CD4-positive, alpha-beta T cell (primary cell): ENCODE results near the gene CGNL1. TPM values are rescaled to one million over a fixed set of nuclear protein-coding genes. Genes with fewer than 3 reads are reported as not detected.

Experiments used
- ATAC-seq: fragments of 200-7000 bp; cut with Tn5 transposase; one replicate; pipeline ENCODE4 v1.10.0; 2022; ENCODE audit warnings: mild to moderate bottlenecking; ENCODE audit not compliant: poor library complexity
- CTCF ChIA-PET: fragments of 350-600 bp; sonication (Branson Sonifier 250); formaldehyde crosslinking; loops from one replicate; lab custom pipeline; 2021; ENCODE audit warnings: antibody characterized with exemption, inconsistent platforms; lab: Charles Lee
- POLR2A ChIA-PET: fragments of 350-600 bp; sonication (Branson Sonifier 250); formaldehyde crosslinking; loops from one replicate; lab custom pipeline; 2021; ENCODE audit warnings: antibody characterized with exemption, inconsistent platforms; lab: Charles Lee
- DNase-seq, 14 experiments: peaks; one replicate each; pipeline ENCODE4 v3.0.0-alpha.2; 2013 to 2020; ENCODE audit warnings: mixed read lengths in 2 of 14
- H3K27ac ChIP-seq, 2 donors: one replicate each; pipeline versions ENCODE4 v1.5.1 to v1.7.0; 2013; ENCODE audit warnings: low read length in 2 of 2, low read depth in 1 of 2, mild to moderate bottlenecking in 1 of 2
- H3K27me3 ChIP-seq, 2 experiments: 1 replicate in 1 of 2; 2 replicates in 1 of 2; pipeline versions ENCODE4 v1.6.1 to v1.7.0; 2013; ENCODE audit warnings: low read length in 2 of 2, control low read depth in 1 of 2, mild to moderate bottlenecking in 1 of 2, moderate library complexity in 1 of 2; ENCODE audit not compliant: insufficient read depth in 2 of 2, control insufficient read depth in 1 of 2
- H3K36me3 ChIP-seq: one replicate; pipeline ENCODE4 v1.6.1; 2013; ENCODE audit warnings: low read length, control low read depth; ENCODE audit not compliant: insufficient read depth
- H3K4me1 ChIP-seq: one replicate; pipeline ENCODE4 v1.6.1; 2013; ENCODE audit warnings: low read length, control low read depth; ENCODE audit not compliant: insufficient read depth
- H3K4me3 ChIP-seq: one replicate; pipeline ENCODE4 v1.5.1; 2013; ENCODE audit warnings: mild to moderate bottlenecking, low read length, moderate library complexity
- H3K9me3 ChIP-seq, 2 experiments: 1 replicate in 1 of 2; 2 replicates in 1 of 2; pipeline versions ENCODE4 v1.6.1 to v1.7.0; 2013; ENCODE audit warnings: low read length in 2 of 2, mild to moderate bottlenecking in 2 of 2, control low read depth in 1 of 2, moderate library complexity in 1 of 2; ENCODE audit not compliant: control insufficient read depth in 1 of 2, insufficient read depth in 1 of 2
- H3K27ac Mint-ChIP-seq: one replicate; pipeline ENCODE4 v1.8.0; 2020; ENCODE audit warnings: mixed read lengths
- H3K27me3 Mint-ChIP-seq: one replicate; pipeline ENCODE4 v1.8.0; 2021; ENCODE audit warnings: mixed read lengths
- H3K36me3 Mint-ChIP-seq: one replicate; pipeline ENCODE4 v1.8.0; 2021; ENCODE audit warnings: low read depth, mixed read lengths
- H3K4me1 Mint-ChIP-seq: one replicate; pipeline ENCODE4 v1.8.0; 2021; ENCODE audit warnings: low read depth, mixed read lengths
- H3K4me3 Mint-ChIP-seq: one replicate; pipeline ENCODE4 v1.8.0; 2020; ENCODE audit warnings: mild to moderate bottlenecking, mixed read lengths
- H3K9me3 Mint-ChIP-seq: one replicate; pipeline ENCODE4 v1.8.0; 2020; ENCODE audit warnings: mixed read lengths
- intact Hi-C, 2 experiments: fragments of 100-400 bp; cut with DNase I in 1 of 2; cut with micrococcal nuclease in 1 of 2; formaldehyde crosslinking; loops; one replicate each; pipeline versions ENCODE4 v1.15.1 to v1.9.0; 2023 to 2025; cut with DNase I, micrococcal nuclease
- total RNA-seq, 174 experiments: library from RNA in 2 of 174; stranded (reverse) in 2 of 174; gene quantifications; one replicate each; pipeline ENCODE4 v1.2.3 and lab custom pipeline; 2021 to 2026
- TF ChIP-seq, protein P1 (sequence below): fragments of 200-600 bp; IDR thresholded peaks from one replicate; pipeline ENCODE4 v1.8.0; 2022; ENCODE audit warnings: antibody characterized with exemption, mild to moderate bottlenecking

The CGNL1 gene
- total RNA-seq, 2 experiments from 2014 or later = not detected

DNA sequence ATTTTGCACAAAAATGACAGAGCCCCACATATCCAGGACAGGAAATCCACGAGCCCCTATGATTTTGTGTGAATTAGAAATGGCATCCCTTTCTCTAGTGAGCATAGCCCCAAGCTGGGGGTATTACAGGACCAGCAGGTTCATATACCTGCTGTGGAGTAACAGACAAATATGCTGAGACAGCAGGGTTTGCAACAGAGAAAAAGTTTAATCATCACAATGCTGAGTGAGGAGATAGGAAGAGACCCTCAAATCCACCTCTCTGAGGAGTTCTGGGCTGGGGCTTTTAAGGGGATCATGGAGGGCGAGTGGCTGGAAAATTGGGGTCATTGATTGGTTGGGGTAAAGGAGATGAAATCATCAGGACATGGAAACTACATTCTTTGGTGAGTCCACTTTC lies 207.0 kb downstream of the CGNL1 start:
- ChIA-PET POLR2A (no interaction called here), CTCF (no interaction called here)
- no peak for ATAC-seq
- Histone ChIP-seq H3K36me3 (no peaks in the 10 kb centered on the region), H3K4me1 (peaks cover 15% of the 10 kb centered on the region), H3K4me3 (no peak overlapping the region), H3K27ac (no peak overlapping the region), H3K9me3 (peaks cover 0 to 13% of the 10 kb centered on the region in 2 experiments), H3K27me3 (peaks cover 0 to 7% of the 10 kb centered on the region in 2 experiments)
- Mint-ChIP-seq H3K9me3 (peaks cover 8% of the 10 kb centered on the region), H3K4me3 (no peak overlapping the region), H3K36me3 (peaks cover 7% of the 10 kb centered on the region), H3K4me1 (peaks cover 28% of the 10 kb centered on the region), H3K27me3 (peaks cover 28% of the 10 kb centered on the region), H3K27ac (no peak overlapping the region)
- TF ChIP-seq, protein P1, sequence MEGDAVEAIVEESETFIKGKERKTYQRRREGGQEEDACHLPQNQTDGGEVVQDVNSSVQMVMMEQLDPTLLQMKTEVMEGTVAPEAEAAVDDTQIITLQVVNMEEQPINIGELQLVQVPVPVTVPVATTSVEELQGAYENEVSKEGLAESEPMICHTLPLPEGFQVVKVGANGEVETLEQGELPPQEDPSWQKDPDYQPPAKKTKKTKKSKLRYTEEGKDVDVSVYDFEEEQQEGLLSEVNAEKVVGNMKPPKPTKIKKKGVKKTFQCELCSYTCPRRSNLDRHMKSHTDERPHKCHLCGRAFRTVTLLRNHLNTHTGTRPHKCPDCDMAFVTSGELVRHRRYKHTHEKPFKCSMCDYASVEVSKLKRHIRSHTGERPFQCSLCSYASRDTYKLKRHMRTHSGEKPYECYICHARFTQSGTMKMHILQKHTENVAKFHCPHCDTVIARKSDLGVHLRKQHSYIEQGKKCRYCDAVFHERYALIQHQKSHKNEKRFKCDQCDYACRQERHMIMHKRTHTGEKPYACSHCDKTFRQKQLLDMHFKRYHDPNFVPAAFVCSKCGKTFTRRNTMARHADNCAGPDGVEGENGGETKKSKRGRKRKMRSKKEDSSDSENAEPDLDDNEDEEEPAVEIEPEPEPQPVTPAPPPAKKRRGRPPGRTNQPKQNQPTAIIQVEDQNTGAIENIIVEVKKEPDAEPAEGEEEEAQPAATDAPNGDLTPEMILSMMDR = no peak
- intact Hi-C loops = no loop called here
- no peak for DNase-seq

DNA sequence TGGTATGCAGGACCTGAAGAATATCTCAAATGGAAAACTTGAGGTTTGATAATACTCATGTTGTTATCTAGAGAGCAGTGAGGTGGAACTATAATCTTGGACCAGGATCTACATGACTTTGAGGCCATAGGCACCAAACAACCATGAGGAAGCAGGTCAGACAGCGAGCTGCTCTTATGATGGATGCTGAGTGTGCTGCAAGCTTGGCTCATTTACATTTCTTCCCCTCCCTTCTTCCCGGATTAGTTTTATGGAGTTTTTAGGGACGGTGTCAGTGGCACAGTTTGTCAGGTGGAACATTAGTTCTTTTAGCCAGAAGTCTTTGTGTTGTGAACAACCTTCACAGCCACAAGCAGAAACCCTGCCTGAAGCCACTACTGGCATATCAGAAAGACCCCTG lies 207.4 kb downstream of the CGNL1 start:
- intact Hi-C loops = no loop called here
- no peak for ATAC-seq
- H3K27me3 ChIP-seq = peaks cover 0 to 7% of the 10 kb centered on the region in 2 experiments
- POLR2A ChIA-PET = no interaction called here
- peaks cover 0 to 13% of the 10 kb centered on the region in 2 experiments for H3K9me3 ChIP-seq
- H3K36me3 ChIP-seq = no peaks in the 10 kb centered on the region
- peaks cover 17% of the 10 kb centered on the region for H3K4me1 ChIP-seq
- no peak overlapping the region for H3K4me3 Mint-ChIP-seq
- H3K27ac Mint-ChIP-seq = no peak overlapping the region
- peaks cover 33% of the 10 kb centered on the region for H3K4me1 Mint-ChIP-seq
- DNase-seq = no peak
- TF ChIP-seq, protein P1 = no peak
- CTCF ChIA-PET = no interaction called here
- H3K36me3 Mint-ChIP-seq = peaks cover 7% of the 10 kb centered on the region
- H3K9me3 Mint-ChIP-seq = peaks cover 8% of the 10 kb centered on the region
- peaks cover 28% of the 10 kb centered on the region for H3K27me3 Mint-ChIP-seq
- H3K4me3 ChIP-seq = no peak overlapping the region
- H3K27ac ChIP-seq = no peak overlapping the region

DNA sequence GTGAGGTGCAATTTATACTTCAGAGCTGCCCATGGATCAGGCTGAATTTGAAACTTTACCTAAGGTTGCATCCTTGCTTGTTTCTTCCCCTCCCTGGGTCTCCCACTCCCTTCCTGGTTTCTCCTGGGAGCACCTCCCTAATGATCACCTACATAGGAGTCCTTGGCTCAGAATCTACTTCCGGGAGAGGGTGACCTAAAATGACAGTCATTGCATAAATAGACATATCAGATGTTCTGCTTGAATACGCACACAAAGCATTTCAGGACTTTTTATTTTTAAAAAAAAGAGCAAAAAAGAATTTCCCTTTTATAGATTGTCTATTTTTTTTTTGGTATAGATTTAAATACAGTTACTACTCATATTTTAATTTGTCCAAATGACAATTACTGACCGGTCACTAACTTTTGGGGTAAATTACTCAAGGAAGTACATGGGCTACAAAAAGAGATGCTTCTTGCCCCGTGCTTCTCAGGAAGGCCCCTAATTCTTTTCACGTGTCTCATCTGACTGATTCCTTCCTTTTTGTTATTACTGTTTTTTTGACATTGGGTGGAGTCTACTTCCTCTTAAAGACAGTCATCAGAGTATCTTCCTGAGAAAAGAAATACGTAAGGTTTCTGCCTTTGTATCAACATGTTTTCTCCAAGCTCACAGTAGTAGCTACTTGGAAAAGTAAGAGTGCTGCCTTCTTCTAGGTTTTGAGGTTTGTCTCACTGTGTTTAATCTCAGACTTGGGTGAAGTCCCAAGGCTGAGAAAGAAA lies 210.5 kb downstream of the CGNL1 start:
- Mint-ChIP-seq H3K4me3 (peak overlapping the region; percentile 39), H3K27me3 (peaks cover 16% of the 10 kb centered on the region), H3K4me1 (peaks cover 48% of the 10 kb centered on the region), H3K36me3 (peaks cover 7% of the 10 kb centered on the region), H3K9me3 (peaks cover 8% of the 10 kb centered on the region), H3K27ac (peak overlapping the region; percentile 84)
- Histone ChIP-seq H3K36me3 (no peaks in the 10 kb centered on the region), H3K4me3 (no peak overlapping the region), H3K27me3 (peaks cover 0 to 12% of the 10 kb centered on the region in 2 experiments), H3K4me1 (peaks cover 25% of the 10 kb centered on the region), H3K27ac (peak overlapping the region; percentile 25 to 35), H3K9me3 (peaks cover 0 to 13% of the 10 kb centered on the region in 2 experiments)
- DNase-seq = peak in 4 of 14 experiments; percentile 14 to 63 (median 31)
- TF ChIP-seq, protein P1 = no peak
- peak; percentile 74 for ATAC-seq
- intact Hi-C loops = no loop called here
- ChIA-PET CTCF (interaction anchor here (0.7 kb wide), 1 partner anchor 27 kb away, joined by 3 read pairs; no protein-coding TSS in a partner anchor), POLR2A (interaction anchor here (0.7 to 2.2 kb wide), 4 partner anchors 26 to 120 kb away, joined by 3 to 14 read pairs (median 4); partner anchors contain the start of gene POLR2M)
